Fibroblast of mammary gland (primary cell): Measurements from ENCODE around the gene LRP10.

Source experiments
- DNase-seq: peaks from one replicate; pipeline ENCODE4 v3.0.0-alpha.2; 2010; ENCODE audit warnings: low read depth
- H3K4me3 ChIP-seq: 2 replicates; pipeline ENCODE4 v1.5.1; 2011; ENCODE audit warnings: low read depth, mild to moderate bottlenecking, low read length, moderate library complexity; ENCODE audit not compliant: control insufficient read depth
- TF ChIP-seq, protein P1 (sequence below): conservative IDR thresholded peaks from 2 replicates; pipeline ENCODE4 v1.5.1; 2011; ENCODE audit warnings: low read depth, low read length, inconsistent platforms; ENCODE audit not compliant: control insufficient read depth, insufficient read depth

LRP10 gene

DNA sequence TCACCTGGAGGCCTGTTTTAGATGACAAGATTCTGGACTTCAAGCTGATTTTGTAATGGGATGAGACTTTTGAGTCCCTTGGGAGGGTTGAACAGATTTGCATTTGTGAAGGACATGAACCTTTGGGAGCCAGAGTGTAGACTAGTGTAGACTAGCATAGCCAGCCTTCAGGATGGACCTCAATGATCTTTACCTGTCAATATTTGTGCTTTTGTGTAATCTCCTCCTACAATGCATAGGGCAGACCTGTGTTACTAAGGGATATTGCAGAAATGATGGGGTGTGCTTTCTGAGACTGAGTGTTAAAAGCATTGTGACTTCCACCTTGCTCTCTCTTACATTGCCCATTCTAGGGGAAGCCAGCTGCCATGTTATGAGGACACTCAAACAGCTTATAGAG, 9.9 kb upstream of the LRP10 start:
- DNase-seq: no peak

GRCh38 chr14:22864979-22865378, 6.6 kb upstream of the LRP10 start:
- TF ChIP-seq, protein P1, sequence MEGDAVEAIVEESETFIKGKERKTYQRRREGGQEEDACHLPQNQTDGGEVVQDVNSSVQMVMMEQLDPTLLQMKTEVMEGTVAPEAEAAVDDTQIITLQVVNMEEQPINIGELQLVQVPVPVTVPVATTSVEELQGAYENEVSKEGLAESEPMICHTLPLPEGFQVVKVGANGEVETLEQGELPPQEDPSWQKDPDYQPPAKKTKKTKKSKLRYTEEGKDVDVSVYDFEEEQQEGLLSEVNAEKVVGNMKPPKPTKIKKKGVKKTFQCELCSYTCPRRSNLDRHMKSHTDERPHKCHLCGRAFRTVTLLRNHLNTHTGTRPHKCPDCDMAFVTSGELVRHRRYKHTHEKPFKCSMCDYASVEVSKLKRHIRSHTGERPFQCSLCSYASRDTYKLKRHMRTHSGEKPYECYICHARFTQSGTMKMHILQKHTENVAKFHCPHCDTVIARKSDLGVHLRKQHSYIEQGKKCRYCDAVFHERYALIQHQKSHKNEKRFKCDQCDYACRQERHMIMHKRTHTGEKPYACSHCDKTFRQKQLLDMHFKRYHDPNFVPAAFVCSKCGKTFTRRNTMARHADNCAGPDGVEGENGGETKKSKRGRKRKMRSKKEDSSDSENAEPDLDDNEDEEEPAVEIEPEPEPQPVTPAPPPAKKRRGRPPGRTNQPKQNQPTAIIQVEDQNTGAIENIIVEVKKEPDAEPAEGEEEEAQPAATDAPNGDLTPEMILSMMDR: no peak
- H3K4me3 ChIP-seq: no peak overlapping the region
- DNase-seq: no peak

More for the DNA sequence above, 9.9 kb upstream of the LRP10 start:
- H3K4me3 ChIP-seq: no peak overlapping the region
- TF ChIP-seq, protein P1: no peak

- no peak for DNase-seq
- no peak overlapping the region for H3K4me3 ChIP-seq
- TF ChIP-seq, protein P1: peak; percentile 29
These were observed 5.8 kb upstream of the LRP10 start for GRCh38 chr14:22865424-22866405.

- no peak for DNase-seq
- no peak overlapping the region for H3K4me3 ChIP-seq
- TF ChIP-seq, protein P1: no peak
These were observed 4.7 kb upstream of the LRP10 start for GRCh38 chr14:22866874-22867273.

- TF ChIP-seq, protein P1: no peak
- peak overlapping the region; percentile 79 for H3K4me3 ChIP-seq
- DNase-seq: no peak
These were observed 723 bp upstream of the LRP10 start for GRCh38 chr14:22870811-22871223.

GRCh38 chr14:22872033-22872832, 693 bp downstream of the LRP10 start:
- TF ChIP-seq, protein P1: peak; percentile 96
- peak overlapping the region; percentile 79 for H3K4me3 ChIP-seq
- DNase-seq: peak; percentile 78
